22Rv1 (cell line): ENCODE data around the gene SLC4A1AP.

ENCODE experiments used
- CTCF ChIP-seq: fragments of 450-650 bp; IDR thresholded peaks from 2 replicates; pipeline ENCODE4 v1.5.1; 2017; ENCODE audit warnings: mild to moderate bottlenecking
- ZFX ChIP-seq: fragments of 450-650 bp; IDR thresholded peaks from 2 replicates; pipeline ENCODE4 v1.6.1; 2017; ENCODE audit warnings: antibody characterized with exemption, borderline replicate concordance

- no peak for TF ChIP-seq CTCF
- no peak for TF ChIP-seq ZFX
These were observed 51.2 kb downstream of the SLC4A1AP start for GRCh38 chr2:27714851-27715291.
